SK-N-MC (cell line): ENCODE measurements around the gene TVP23B.

Experiments
- EZH2 ChIP-seq: fragments of 200-600 bp; sonication (generic); IDR thresholded peaks from one replicate; pipeline ENCODE4 v1.6.1; 2017; ENCODE audit warnings: antibody characterized with exemption
- POLR2AphosphoS5 ChIP-seq: IDR thresholded peaks from 2 replicates; pipeline ENCODE4 v1.6.1; 2012; ENCODE audit warnings: mild to moderate bottlenecking, low read depth, low read length, borderline replicate concordance

- TF ChIP-seq POLR2AphosphoS5 = no peak
- no peak for TF ChIP-seq EZH2
These were observed 69.7 kb downstream of the TVP23B start for GRCh38 chr17:18850679-18851078.
